Stimulated activated CD8-positive, alpha-beta memory T cell treated with anti-CD3 and anti-CD28 coated beads, Interleukin-12 subunit alpha, Interleukin-12 subunit beta, amount 100 ng/mL, for 24 hours (primary cell): Measurements from ENCODE around the gene COL9A2.

Experiments used
- DNase-seq: peaks from one replicate; pipeline ENCODE4 v3.0.0-alpha.2; 2020; ENCODE audit errors: extremely low read depth

The COL9A2 gene

GRCh38 chr1:40257688-40258444 is 59.2 kb downstream of the COL9A2 start, which contains the start of gene ZMPSTE24:
Gene ZMPSTE24 (plus strand): TSS chr1:40258236. CDS start chr1:40258272, 36 bp downstream.
- DNase-seq, result peak; percentile 91

GRCh38 chr1:40257313-40257687 is 59.8 kb downstream of the COL9A2 start:
- DNase-seq, result no peak

GRCh38 chr1:40256401-40257084 is 60.5 kb downstream of the COL9A2 start:
- DNase-seq, result no peak

DNA sequence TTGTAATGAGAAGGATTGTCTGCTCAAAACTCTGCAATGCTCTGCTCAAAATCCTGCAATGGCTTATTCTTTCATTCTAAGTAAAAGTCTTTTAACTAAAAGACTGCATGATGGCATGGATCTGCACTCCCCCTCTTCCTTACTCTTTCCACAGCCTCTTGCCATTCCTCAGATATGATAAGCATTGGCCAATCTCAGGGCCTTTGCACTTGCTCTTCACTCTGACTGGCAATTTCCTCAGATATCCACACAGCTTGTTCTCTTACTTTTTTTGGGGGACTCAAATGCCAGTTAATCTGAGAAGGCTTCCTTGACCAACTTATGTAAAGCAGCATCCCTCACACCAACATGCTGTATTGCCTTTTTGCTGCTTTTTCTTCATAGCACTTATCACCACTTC is 61.9 kb downstream of the COL9A2 start:
- no peak for DNase-seq

- no peak for DNase-seq
Measured at GRCh38 chr1:40252601-40253000, 64.5 kb downstream of the COL9A2 start.

DNA sequence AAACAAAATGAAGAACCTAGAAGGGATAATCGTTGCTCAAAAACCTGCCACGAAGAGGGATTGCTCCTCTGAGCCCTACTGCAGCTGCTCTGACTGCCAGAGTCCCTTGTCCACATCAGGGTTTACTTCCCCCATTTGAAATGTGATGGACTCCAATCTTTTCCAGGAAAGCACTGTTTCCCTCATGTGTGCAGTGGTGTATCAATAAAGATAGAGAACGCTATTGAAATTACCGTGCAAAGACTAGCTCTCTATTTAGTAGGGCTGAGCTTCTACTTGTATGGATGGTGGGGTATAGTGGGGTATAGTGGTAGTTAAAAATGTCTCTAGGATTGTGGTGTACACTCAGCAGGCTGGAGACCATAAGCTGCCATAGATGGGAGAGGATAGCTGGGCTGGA is 65.6 kb downstream of the COL9A2 start:
- no peak for DNase-seq
